Measurements from ENCODE around the gene FHIT.

DNA sequence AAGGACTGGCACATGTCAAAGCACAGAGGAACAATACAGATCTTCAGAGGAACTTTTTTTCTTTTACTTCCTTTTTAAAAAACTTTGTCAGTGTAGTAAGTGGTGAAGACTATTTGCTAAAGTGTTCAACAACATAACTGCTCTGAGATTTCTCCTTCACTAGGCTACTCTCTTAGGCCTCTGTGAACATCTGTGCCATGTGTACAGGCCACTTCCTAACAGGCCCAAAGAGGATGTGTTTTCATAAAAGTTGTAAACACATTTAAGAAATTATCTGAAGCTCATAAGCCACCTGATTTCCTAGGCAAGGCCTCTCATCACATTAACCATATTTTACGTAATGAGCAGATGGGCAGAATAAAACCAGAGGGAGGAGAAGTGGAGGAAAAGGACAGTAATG is 235.4 kb downstream of the FHIT start:
- no peak for TF ChIP-seq EZH2 (IDR thresholded peaks at IDR 0.05; ENCODE audit: insufficient read depth, poor library complexity, severe bottlenecking)
- no peak for TF ChIP-seq EZH2phosphoT487 (IDR thresholded peaks at IDR 0.05; ENCODE audit: insufficient read depth, low read depth)

Data from GM23248 (cell line).